ENCODE results near the gene ARHGAP42. TPM values are rescaled to one million over a fixed set of nuclear protein-coding genes. Genes with fewer than 3 reads are reported as not detected.

ARHGAP42 gene
- polyA plus RNA-seq, 1 donor (not counting 4 experiments of a cell fraction or from before 2014, with no cell fraction given): 5.5 TPM

DNA sequence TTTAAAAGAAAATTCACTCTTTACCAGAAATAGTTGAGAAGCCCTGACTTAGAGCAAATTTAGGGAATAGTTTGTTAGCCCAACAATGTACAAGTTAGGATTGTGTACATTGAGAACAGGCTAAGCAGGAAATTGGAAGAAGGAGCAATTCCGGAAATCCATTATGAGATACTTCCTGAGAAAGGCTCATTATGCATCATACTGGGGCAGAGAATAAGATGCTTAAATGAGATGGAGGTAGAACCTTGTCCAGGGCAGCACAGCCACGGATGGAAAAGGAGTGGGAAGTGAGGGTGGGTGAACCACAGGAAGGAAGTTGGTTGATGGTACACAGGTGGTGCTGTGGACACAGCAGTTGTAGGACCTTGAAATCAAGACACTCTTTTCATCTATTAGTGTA is 262.4 kb downstream of the ARHGAP42 start:
- DNase-seq (ENCODE audit: low read depth, low spot score): no peak
- no peaks in the 10 kb centered on the region for H3K9me3 ChIP-seq (ENCODE audit: control insufficient read depth, low read depth, low read length)
- H4K20me1 ChIP-seq (ENCODE audit: control insufficient read depth, extremely low read depth, insufficient read depth, low read length): no peaks in the 10 kb centered on the region
- H3K4me1 ChIP-seq (ENCODE audit: control insufficient read depth, extremely low read depth, insufficient read depth, low read length): no peaks in the 10 kb centered on the region
- no peaks in the 10 kb centered on the region for H3K27me3 ChIP-seq (ENCODE audit: control insufficient read depth, extremely low read depth, insufficient read depth, low read length)
- no peak overlapping the region for H3K27ac ChIP-seq (ENCODE audit: control insufficient read depth, insufficient read depth, low read length)
- no peaks in the 10 kb centered on the region for H3K9me1 ChIP-seq (ENCODE audit: control insufficient read depth, extremely low read depth, insufficient read depth, low read length)
- TF ChIP-seq, protein P1, sequence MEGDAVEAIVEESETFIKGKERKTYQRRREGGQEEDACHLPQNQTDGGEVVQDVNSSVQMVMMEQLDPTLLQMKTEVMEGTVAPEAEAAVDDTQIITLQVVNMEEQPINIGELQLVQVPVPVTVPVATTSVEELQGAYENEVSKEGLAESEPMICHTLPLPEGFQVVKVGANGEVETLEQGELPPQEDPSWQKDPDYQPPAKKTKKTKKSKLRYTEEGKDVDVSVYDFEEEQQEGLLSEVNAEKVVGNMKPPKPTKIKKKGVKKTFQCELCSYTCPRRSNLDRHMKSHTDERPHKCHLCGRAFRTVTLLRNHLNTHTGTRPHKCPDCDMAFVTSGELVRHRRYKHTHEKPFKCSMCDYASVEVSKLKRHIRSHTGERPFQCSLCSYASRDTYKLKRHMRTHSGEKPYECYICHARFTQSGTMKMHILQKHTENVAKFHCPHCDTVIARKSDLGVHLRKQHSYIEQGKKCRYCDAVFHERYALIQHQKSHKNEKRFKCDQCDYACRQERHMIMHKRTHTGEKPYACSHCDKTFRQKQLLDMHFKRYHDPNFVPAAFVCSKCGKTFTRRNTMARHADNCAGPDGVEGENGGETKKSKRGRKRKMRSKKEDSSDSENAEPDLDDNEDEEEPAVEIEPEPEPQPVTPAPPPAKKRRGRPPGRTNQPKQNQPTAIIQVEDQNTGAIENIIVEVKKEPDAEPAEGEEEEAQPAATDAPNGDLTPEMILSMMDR (optimal IDR thresholded peaks at IDR 0.05 in 1 of 3, IDR thresholded peaks at IDR 0.05 in 1 of 3, conservative IDR thresholded peaks at IDR 0.05 in 1 of 3; ENCODE audit: extremely low read depth in 1 of 3, insufficient read depth in 2 of 3, low read length in 3 of 3): no peak
- no peak for TF ChIP-seq EZH2 (IDR thresholded peaks at IDR 0.05; ENCODE audit: low read length)
- H3K36me3 ChIP-seq (ENCODE audit: control insufficient read depth in 2 of 2, extremely low read depth in 1 of 2, insufficient read depth in 2 of 2, low read length in 2 of 2): no peaks in the 10 kb centered on the region
- no peak for FAIRE-seq
- H3K4me2 ChIP-seq (ENCODE audit: control insufficient read depth, extremely low read depth, insufficient read depth, low read depth, low read length): no peak overlapping the region
- dilution Hi-C loops (cut with MboI; ENCODE audit: extremely low pct_ligation_motif_present, low sequenced_read_pairs): no loop called here
- no peak overlapping the region for H3K4me3 ChIP-seq (ENCODE audit: control insufficient read depth in 2 of 3, extremely low read depth in 1 of 3, insufficient read depth in 2 of 3, low read depth in 1 of 3, low read length in 3 of 3)
- no peak overlapping the region for H2AFZ ChIP-seq (ENCODE audit: control insufficient read depth, low read length)
- no peaks in the 10 kb centered on the region for H3K79me2 ChIP-seq (ENCODE audit: control insufficient read depth, insufficient read depth, low read length)
- no peak overlapping the region for H3K9ac ChIP-seq (ENCODE audit: control insufficient read depth, extremely low read depth, insufficient read depth, low read length)

DNA sequence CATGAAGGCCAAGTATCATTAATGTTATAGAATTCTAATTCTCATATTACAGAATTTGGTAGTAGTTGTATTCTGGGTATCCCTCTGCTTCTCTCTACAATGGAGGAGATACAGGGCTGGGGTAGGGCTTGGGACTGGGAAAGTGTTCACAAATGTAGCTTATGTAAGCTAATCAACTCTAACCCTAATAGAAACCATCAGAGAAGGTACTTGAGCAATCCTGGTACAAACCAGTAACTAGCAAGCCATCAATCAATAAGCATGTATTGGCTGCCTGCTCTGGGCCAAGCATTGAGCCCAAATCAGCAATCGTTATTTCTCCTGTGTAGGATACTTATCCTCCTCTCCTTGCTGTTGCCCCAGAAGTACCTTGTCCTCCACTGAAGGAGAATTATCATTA is 268.2 kb downstream of the ARHGAP42 start:
- no peaks in the 10 kb centered on the region for H3K27me3 ChIP-seq (ENCODE audit: control insufficient read depth, extremely low read depth, insufficient read depth, low read length)
- no peaks in the 10 kb centered on the region for H3K4me1 ChIP-seq (ENCODE audit: control insufficient read depth, extremely low read depth, insufficient read depth, low read length)
- no peaks in the 10 kb centered on the region for H3K36me3 ChIP-seq (ENCODE audit: control insufficient read depth in 2 of 2, extremely low read depth in 1 of 2, insufficient read depth in 2 of 2, low read length in 2 of 2)
- H3K27ac ChIP-seq (ENCODE audit: control insufficient read depth, insufficient read depth, low read length): no peak overlapping the region
- H3K4me2 ChIP-seq (ENCODE audit: control insufficient read depth, extremely low read depth, insufficient read depth, low read depth, low read length): no peak overlapping the region
- no peaks in the 10 kb centered on the region for H3K9me3 ChIP-seq (ENCODE audit: control insufficient read depth, low read depth, low read length)
- DNase-seq (ENCODE audit: low read depth, low spot score): no peak
- no peak for FAIRE-seq
- no peak overlapping the region for H2AFZ ChIP-seq (ENCODE audit: control insufficient read depth, low read length)
- dilution Hi-C loops (cut with MboI; ENCODE audit: extremely low pct_ligation_motif_present, low sequenced_read_pairs): no loop called here
- no peak overlapping the region for H3K9ac ChIP-seq (ENCODE audit: control insufficient read depth, extremely low read depth, insufficient read depth, low read length)
- no peak overlapping the region for H3K4me3 ChIP-seq (ENCODE audit: control insufficient read depth in 2 of 3, extremely low read depth in 1 of 3, insufficient read depth in 2 of 3, low read depth in 1 of 3, low read length in 3 of 3)
- no peaks in the 10 kb centered on the region for H3K9me1 ChIP-seq (ENCODE audit: control insufficient read depth, extremely low read depth, insufficient read depth, low read length)
- H4K20me1 ChIP-seq (ENCODE audit: control insufficient read depth, extremely low read depth, insufficient read depth, low read length): no peaks in the 10 kb centered on the region
- no peaks in the 10 kb centered on the region for H3K79me2 ChIP-seq (ENCODE audit: control insufficient read depth, insufficient read depth, low read length)
- no peak for TF ChIP-seq EZH2 (IDR thresholded peaks at IDR 0.05; ENCODE audit: low read length)
- TF ChIP-seq, protein P1 (optimal IDR thresholded peaks at IDR 0.05 in 1 of 3, IDR thresholded peaks at IDR 0.05 in 1 of 3, conservative IDR thresholded peaks at IDR 0.05 in 1 of 3; ENCODE audit: extremely low read depth in 1 of 3, insufficient read depth in 2 of 3, low read length in 3 of 3): no peak
